ENCODE measurements around the gene FHL2. TPM values are rescaled to one million over a fixed set of nuclear protein-coding genes. Genes with fewer than 3 reads are reported as not detected.

Gene FHL2
- total RNA-seq, 1 experiment from 2014 or later: 109 TPM

DNA sequence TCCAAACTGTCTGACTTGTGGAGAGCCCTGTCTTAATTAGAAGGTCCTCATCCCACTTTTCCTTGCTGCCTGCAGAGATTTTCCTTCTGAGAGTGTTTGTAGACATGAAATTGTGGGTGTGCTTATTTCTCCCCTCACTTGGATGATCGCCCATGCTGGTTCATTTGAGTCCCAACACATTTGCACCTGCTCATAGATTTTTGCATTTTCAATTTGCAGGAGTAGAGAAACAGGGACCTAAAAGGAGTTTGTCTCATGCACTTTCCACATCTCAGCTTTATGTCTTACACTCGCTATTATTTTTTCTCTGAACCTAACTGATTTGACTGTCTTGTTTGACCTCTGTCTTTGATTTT is 33.2 kb upstream of the FHL2 start:
- BruUV-seq (replicated peaks): no TSS peak
- H3K4me2 ChIP-seq: no peak overlapping the region
- no peaks in the 10 kb centered on the region for H3K27me3 ChIP-seq (ENCODE audit: insufficient read depth, low read depth)
- no peaks in the 10 kb centered on the region for H3F3A ChIP-seq (ENCODE audit: insufficient read depth, low read depth)
- H3K9me3 ChIP-seq (ENCODE audit: insufficient read depth, low read depth): no peaks in the 10 kb centered on the region
- H3K36me3 ChIP-seq (ENCODE audit: low read depth): no peaks in the 10 kb centered on the region
- H4K20me1 ChIP-seq (ENCODE audit: insufficient read depth): no peaks in the 10 kb centered on the region
- H3K4me1 ChIP-seq (replicated peaks; ENCODE audit: insufficient read depth): peaks cover 10% of the 10 kb centered on the region; the same call in 1 of the 2 replicates
- intact Hi-C loops (cut with micrococcal nuclease; ENCODE audit: unreplicated experiment): no loop called here
- CTCF ChIA-PET: no interaction called here
- POLR2A ChIA-PET (ENCODE audit: unreplicated experiment): no interaction called here
- no peak for DNase-seq
- no peaks in the 10 kb centered on the region for H3K9me2 ChIP-seq (ENCODE audit: insufficient read depth)
- no peak overlapping the region for H2AFZ ChIP-seq
- no peak overlapping the region for H3K27ac ChIP-seq
- no peaks in the 10 kb centered on the region for H3K79me2 ChIP-seq (ENCODE audit: low read depth)
- H3K4me3 ChIP-seq: no peak overlapping the region
- no peak for TF ChIP-seq EZH2 (IDR thresholded peaks at IDR 0.05; ENCODE audit: low read depth)
- TF ChIP-seq, protein P1, sequence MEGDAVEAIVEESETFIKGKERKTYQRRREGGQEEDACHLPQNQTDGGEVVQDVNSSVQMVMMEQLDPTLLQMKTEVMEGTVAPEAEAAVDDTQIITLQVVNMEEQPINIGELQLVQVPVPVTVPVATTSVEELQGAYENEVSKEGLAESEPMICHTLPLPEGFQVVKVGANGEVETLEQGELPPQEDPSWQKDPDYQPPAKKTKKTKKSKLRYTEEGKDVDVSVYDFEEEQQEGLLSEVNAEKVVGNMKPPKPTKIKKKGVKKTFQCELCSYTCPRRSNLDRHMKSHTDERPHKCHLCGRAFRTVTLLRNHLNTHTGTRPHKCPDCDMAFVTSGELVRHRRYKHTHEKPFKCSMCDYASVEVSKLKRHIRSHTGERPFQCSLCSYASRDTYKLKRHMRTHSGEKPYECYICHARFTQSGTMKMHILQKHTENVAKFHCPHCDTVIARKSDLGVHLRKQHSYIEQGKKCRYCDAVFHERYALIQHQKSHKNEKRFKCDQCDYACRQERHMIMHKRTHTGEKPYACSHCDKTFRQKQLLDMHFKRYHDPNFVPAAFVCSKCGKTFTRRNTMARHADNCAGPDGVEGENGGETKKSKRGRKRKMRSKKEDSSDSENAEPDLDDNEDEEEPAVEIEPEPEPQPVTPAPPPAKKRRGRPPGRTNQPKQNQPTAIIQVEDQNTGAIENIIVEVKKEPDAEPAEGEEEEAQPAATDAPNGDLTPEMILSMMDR (conservative IDR thresholded peaks at IDR 0.05): no peak

DNA sequence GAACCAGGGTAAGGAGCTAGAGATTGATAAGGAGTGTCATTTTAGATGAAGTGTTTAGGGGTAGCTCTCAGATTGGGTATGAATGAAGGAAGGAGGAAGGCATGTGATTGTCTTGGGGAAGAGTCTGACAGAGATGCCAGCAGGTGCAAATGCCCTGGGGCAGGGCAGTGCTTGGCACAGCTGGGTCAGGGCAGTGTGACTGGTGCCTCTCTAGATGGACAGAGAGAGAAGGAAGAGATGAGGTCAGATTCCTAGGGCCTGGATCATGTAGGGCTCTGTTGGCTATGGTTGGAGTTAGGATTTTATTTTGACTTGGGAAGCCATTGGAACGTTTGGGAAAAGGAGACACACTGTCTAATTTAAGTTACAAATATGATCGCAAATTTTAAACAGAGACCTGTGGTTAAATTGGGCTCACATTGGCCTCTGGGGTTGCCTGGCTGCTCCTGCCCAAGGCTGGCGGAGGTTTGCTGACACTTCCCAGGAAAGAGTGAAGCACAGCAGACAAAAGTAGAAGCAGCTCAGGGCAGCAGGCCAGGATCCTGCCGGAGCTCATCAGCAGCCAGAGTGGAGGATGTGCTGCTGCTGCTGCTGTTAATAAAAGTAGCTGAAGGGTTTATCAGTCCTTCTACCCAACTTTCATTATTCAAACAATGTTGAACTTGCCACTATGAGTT is 32.7 kb upstream of the FHL2 start:
- intact Hi-C loops (cut with micrococcal nuclease; ENCODE audit: unreplicated experiment): no loop called here
- no peaks in the 10 kb centered on the region for H3K27me3 ChIP-seq (ENCODE audit: insufficient read depth, low read depth)

DNA sequence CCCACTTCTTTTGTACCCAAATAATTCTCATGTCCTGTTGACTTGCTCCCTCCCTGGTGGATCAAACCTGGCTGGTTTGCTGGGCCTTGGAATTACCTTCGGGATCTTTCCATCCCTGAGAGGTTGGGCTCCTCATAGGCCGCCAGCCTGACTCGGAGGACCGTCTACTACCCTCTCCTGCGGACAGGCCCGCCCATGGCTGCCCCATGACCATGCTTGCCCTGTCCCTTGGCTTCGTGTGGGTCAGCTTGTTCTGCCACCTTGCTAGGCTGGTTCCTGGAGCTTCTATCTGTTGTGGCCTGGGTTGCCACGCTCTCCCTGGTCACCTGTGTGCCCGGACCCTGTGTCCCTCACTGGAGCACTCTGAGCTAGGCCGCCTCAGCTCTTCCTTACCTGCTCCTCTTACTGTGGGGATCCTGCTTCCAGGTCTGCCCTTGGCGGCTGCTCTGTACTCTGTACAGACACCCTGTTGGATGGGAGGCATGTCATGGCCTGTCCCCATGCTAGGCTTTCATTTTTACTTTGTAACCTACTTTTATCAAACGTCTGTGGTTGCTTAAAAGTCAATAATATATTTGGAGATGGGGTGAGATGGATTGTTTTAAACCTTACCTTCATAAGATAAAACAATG is 29.7 kb upstream of the FHL2 start:
- H3K9me2 ChIP-seq (ENCODE audit: insufficient read depth): no peaks in the 10 kb centered on the region
- intact Hi-C loops (cut with micrococcal nuclease; ENCODE audit: unreplicated experiment): no loop called here
- no peaks in the 10 kb centered on the region for H3K27me3 ChIP-seq (ENCODE audit: insufficient read depth, low read depth)
- ChIA-PET POLR2A (ENCODE audit: unreplicated experiment) (no interaction called here), CTCF (no interaction called here)
- no peak overlapping the region for H3K4me2 ChIP-seq
- H3K9me3 ChIP-seq (ENCODE audit: insufficient read depth, low read depth): no peaks in the 10 kb centered on the region
- H3K36me3 ChIP-seq (ENCODE audit: low read depth): no peaks in the 10 kb centered on the region
- H3F3A ChIP-seq (ENCODE audit: insufficient read depth, low read depth): no peaks in the 10 kb centered on the region
- no peak overlapping the region for H3K27ac ChIP-seq
- no peaks in the 10 kb centered on the region for H3K79me2 ChIP-seq (ENCODE audit: low read depth)
- no peak overlapping the region for H3K4me3 ChIP-seq
- H3K4me1 ChIP-seq (replicated peaks; ENCODE audit: insufficient read depth): peaks cover 21% of the 10 kb centered on the region
- no peak for DNase-seq
- H2AFZ ChIP-seq: no peak overlapping the region
- H4K20me1 ChIP-seq (ENCODE audit: insufficient read depth): no peaks in the 10 kb centered on the region
- no TSS peak for BruUV-seq (replicated peaks)
- TF ChIP-seq EZH2 (IDR thresholded peaks at IDR 0.05; ENCODE audit: low read depth): no peak
- TF ChIP-seq, protein P1 (conservative IDR thresholded peaks at IDR 0.05): no peak

More for the DNA sequence above, 32.7 kb upstream of the FHL2 start:
- POLR2A ChIA-PET (ENCODE audit: unreplicated experiment): no interaction called here
- TF ChIP-seq, protein P1 (conservative IDR thresholded peaks at IDR 0.05): no peak
- TF ChIP-seq EZH2 (IDR thresholded peaks at IDR 0.05; ENCODE audit: low read depth): no peak
- Histone ChIP-seq H3K79me2 (ENCODE audit: low read depth) (no peaks in the 10 kb centered on the region), H3K4me2 (no peak overlapping the region), H3K36me3 (ENCODE audit: low read depth) (no peaks in the 10 kb centered on the region), H3K4me1 (replicated peaks; ENCODE audit: insufficient read depth) (peaks cover 15% of the 10 kb centered on the region), H3F3A (ENCODE audit: insufficient read depth, low read depth) (no peaks in the 10 kb centered on the region), H3K9me2 (ENCODE audit: insufficient read depth) (no peaks in the 10 kb centered on the region), H3K9me3 (ENCODE audit: insufficient read depth, low read depth) (no peaks in the 10 kb centered on the region), H3K27ac (no peak overlapping the region), H2AFZ (no peak overlapping the region), H3K4me3 (no peak overlapping the region), H4K20me1 (ENCODE audit: insufficient read depth) (no peaks in the 10 kb centered on the region)
- BruUV-seq (replicated peaks): no TSS peak
- CTCF ChIA-PET: no interaction called here
- DNase-seq: no peak
